Ovary (tissue), 3 donors: ENCODE measurements around the gene GATA1.

Source experiments
- CTCF ChIP-seq, 3 donors: fragments of 450-650 bp in 2 of 3; fragments of 200-600 bp in 1 of 3; IDR thresholded peaks; one replicate each; pipeline versions ENCODE4 v1.5.1 to v1.8.0; 2016 to 2022; ENCODE audit warnings: antibody characterized with exemption in 3 of 3, mild to moderate bottlenecking in 1 of 3
- POLR2A ChIP-seq: fragments of 450-650 bp; IDR thresholded peaks from one replicate; pipeline ENCODE4 v1.6.1; 2017; ENCODE audit warnings: antibody characterized with exemption, mild to moderate bottlenecking, moderate library complexity
- donor health status: DM: no; HTN: no; CAD: no.

GRCh38 chrX:48823053-48823452, 36.7 kb downstream of the GATA1 start:
- TF ChIP-seq POLR2A = no peak
- no peak for TF ChIP-seq CTCF (IDR thresholded peaks at IDR 0.05)
